SU-DHL-6 (cell line): ENCODE results near the gene GP9.

Source experiments
- H2AFZ ChIP-seq: fragments of 200-600 bp; sonication (generic); 2 replicates; pipeline ENCODE4 v1.6.1; 2014; ENCODE audit warnings: low read depth, mild to moderate bottlenecking, moderate library complexity, mixed read lengths, antibody characterized with exemption, low read length; ENCODE audit not compliant: severe bottlenecking
- H3F3A ChIP-seq: fragments of 200-600 bp; shearing (Covaris generic); 2 replicates; pipeline ENCODE4 v1.6.0; 2016; ENCODE audit warnings: antibody characterized with exemption, mild to moderate bottlenecking; ENCODE audit not compliant: insufficient read depth
- H3K27ac ChIP-seq: fragments of 200-600 bp; sonication (generic); 2 replicates; pipeline ENCODE4 v1.5.1; 2016; ENCODE audit warnings: low read depth, mild to moderate bottlenecking, low read length, moderate library complexity, mixed read lengths
- H3K27me3 ChIP-seq: fragments of 200-600 bp; sonication (generic), shearing (Covaris generic); 2 replicates; pipeline ENCODE4 v1.6.0; 2014; ENCODE audit warnings: mild to moderate bottlenecking, low read length
- H3K36me3 ChIP-seq: fragments of 200-600 bp; sonication (generic); 2 replicates; pipeline ENCODE4 v1.6.1; 2014; ENCODE audit warnings: mild to moderate bottlenecking, low read length, mixed read lengths
- H3K4me2 ChIP-seq: fragments of 300-600, 200-600 bp; shearing (Covaris generic), sonication (generic); 2 replicates; pipeline ENCODE4 v1.6.0; 2014; ENCODE audit warnings: low read length, low read depth, mild to moderate bottlenecking; ENCODE audit not compliant: poor library complexity, severe bottlenecking
- H3K4me3 ChIP-seq: fragments of 200-600 bp; sonication (generic); 2 replicates; pipeline ENCODE4 v1.5.1; 2014; ENCODE audit warnings: antibody characterized with exemption, low read length, mild to moderate bottlenecking, mixed read lengths; ENCODE audit not compliant: insufficient read depth, poor library complexity, severe bottlenecking
- H3K79me2 ChIP-seq: fragments of 200-600 bp; sonication (generic); 2 replicates; pipeline ENCODE4 v1.6.1; 2014; ENCODE audit warnings: mild to moderate bottlenecking, low read length, moderate library complexity; ENCODE audit not compliant: insufficient read depth
- H3K9ac ChIP-seq: fragments of 200-600 bp; sonication (generic); 2 replicates; pipeline ENCODE4 v1.7.0; 2014; ENCODE audit warnings: mild to moderate bottlenecking, low read length
- H3K9me2 ChIP-seq: fragments of 200-600 bp; sonication (generic); replicated peaks from 2 replicates; pipeline ENCODE4 v1.6.1; 2014; ENCODE audit warnings: low read length; ENCODE audit not compliant: insufficient read depth
- H3K9me3 ChIP-seq: fragments of 200-600 bp; sonication (generic); 2 replicates; pipeline ENCODE4 v1.6.1; 2014; ENCODE audit warnings: low read length, mixed read lengths; ENCODE audit not compliant: insufficient read depth
- H4K20me1 ChIP-seq: fragments of 200-600 bp; sonication (generic); 2 replicates; pipeline ENCODE4 v1.6.1; 2014; ENCODE audit warnings: low read depth, mild to moderate bottlenecking, antibody characterized with exemption, low read length, moderate library complexity, mixed read lengths
- CTCF ChIP-seq: fragments of 200-600 bp; sonication (generic); IDR thresholded peaks from one replicate; pipeline ENCODE4 v1.5.1; 2017; ENCODE audit warnings: antibody characterized with exemption, mild to moderate bottlenecking, low read length, moderate library complexity; ENCODE audit not compliant: insufficient read depth, poor library complexity, severe bottlenecking
- EZH2phosphoT487 ChIP-seq: fragments of 200-600 bp; sonication (generic), shearing (Covaris generic); conservative IDR thresholded peaks from 2 replicates; pipeline ENCODE4 v1.6.1; 2018; ENCODE audit warnings: mild to moderate bottlenecking, antibody characterized with exemption, low read length, moderate library complexity, mixed read lengths

GP9 gene

DNA sequence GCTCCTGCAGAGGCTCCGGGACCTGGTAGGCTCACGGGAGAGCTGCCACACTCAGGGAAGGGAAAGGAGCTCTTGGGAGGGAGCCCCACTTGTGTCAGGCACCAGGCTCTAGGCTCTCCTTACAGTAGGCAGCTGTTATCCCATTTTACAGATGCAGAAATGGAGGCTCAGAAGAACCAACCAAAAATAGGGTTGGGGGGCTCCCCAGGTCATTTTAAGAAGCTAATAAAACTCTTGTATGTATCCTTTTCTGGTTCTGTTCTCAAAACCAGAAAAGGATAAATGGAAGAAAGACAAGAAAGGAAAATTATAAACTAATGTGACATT lies 23.5 kb upstream of the GP9 start:
- H3K4me3 ChIP-seq, result no peak overlapping the region
- 0 out of 2 replicates have a peak, but pooled peaks cover 5% of the 10 kb centered on the region for H3K27me3 ChIP-seq
- no peak for TF ChIP-seq CTCF
- no peak for TF ChIP-seq EZH2phosphoT487
- no peak overlapping the region for H3K4me2 ChIP-seq
- H4K20me1 ChIP-seq, result no peaks in the 10 kb centered on the region
- no peaks in the 10 kb centered on the region for H3K9me2 ChIP-seq
- H3K9ac ChIP-seq, result no peak overlapping the region
- no peaks in the 10 kb centered on the region for H3F3A ChIP-seq
- no peaks in the 10 kb centered on the region for H3K79me2 ChIP-seq
- H3K9me3 ChIP-seq, result no peaks in the 10 kb centered on the region
- no peak overlapping the region for H2AFZ ChIP-seq
- H3K27ac ChIP-seq, result no peak overlapping the region
- H3K36me3 ChIP-seq, result no peaks in the 10 kb centered on the region

DNA sequence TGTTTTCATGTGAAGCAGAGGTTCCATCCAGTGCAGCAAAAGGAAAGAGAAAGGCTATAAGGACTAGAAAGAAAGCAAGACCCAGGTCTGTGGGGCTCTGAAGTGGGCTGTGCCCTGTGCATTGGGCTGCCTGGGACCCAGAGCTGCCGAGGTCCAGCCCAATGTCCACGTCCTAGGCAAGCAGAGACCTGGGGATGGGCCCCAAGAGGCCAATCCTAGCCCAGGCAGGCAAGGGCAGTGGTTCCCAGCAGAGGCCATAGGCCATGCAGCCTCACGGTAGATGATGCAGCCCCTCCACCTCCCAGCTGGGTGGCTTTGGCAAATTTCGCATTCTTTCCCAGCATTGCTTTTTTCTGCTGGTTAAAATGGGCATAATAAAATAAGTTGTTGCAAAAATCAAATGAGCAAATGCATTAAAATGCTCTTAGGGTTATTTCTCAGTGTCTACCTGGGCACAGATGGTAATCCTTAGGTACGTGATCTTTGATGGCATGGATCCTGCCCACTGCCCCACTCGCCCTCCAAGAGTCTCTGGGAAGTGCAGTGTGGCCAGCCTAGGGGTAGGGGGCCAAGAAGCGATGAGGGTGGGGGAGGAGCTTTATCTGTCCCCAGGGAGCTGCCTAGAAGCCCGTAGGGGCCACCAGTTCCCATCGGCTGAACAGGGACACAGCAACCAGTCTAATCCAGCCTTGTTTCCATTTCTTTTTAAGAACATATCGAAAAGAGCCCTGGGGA lies 22.3 kb upstream of the GP9 start:
- no peak overlapping the region for H3K4me2 ChIP-seq
- H3K4me3 ChIP-seq, result no peak overlapping the region
- H3K9me3 ChIP-seq, result no peaks in the 10 kb centered on the region
- H4K20me1 ChIP-seq, result no peaks in the 10 kb centered on the region
- H3K36me3 ChIP-seq, result no peaks in the 10 kb centered on the region
- no peak overlapping the region for H3K9ac ChIP-seq
- no peak overlapping the region for H3K27ac ChIP-seq
- TF ChIP-seq CTCF (no peak), EZH2phosphoT487 (no peak)
- H3K79me2 ChIP-seq, result no peaks in the 10 kb centered on the region
- H2AFZ ChIP-seq, result no peak overlapping the region
- 0 out of 2 replicates have a peak, but pooled peaks cover 5% of the 10 kb centered on the region for H3K27me3 ChIP-seq
- no peaks in the 10 kb centered on the region for H3K9me2 ChIP-seq
- no peaks in the 10 kb centered on the region for H3F3A ChIP-seq

- Histone ChIP-seq H3K9me2 (no peaks in the 10 kb centered on the region), H3K9me3 (no peaks in the 10 kb centered on the region), H3K4me3 (no peak overlapping the region), H3K27ac (no peak overlapping the region), H3K4me2 (no peak overlapping the region), H3K36me3 (no peaks in the 10 kb centered on the region), H4K20me1 (no peaks in the 10 kb centered on the region), H2AFZ (no peak overlapping the region), H3K9ac (no peak overlapping the region), H3K27me3 (0 out of 2 replicates have a peak, but pooled peaks cover 5% of the 10 kb centered on the region), H3F3A (no peaks in the 10 kb centered on the region), H3K79me2 (no peaks in the 10 kb centered on the region)
- no peak for TF ChIP-seq EZH2phosphoT487
- TF ChIP-seq CTCF, result no peak
Observed at GRCh38 chr3:129039271-129040038, 21.1 kb upstream of the GP9 start.
